ENCODE results near the gene APOL3.

APOL3 gene

GRCh38 chr22:36156515-36157419, 3.8 kb downstream of the APOL3 start:
- no peak for TF ChIP-seq CTCF (IDR thresholded peaks at IDR 0.05)

- TF ChIP-seq CTCF (IDR thresholded peaks at IDR 0.05): no peak
These were observed 4.4 kb downstream of the APOL3 start for GRCh38 chr22:36156119-36156514.

- no peak for TF ChIP-seq CTCF (IDR thresholded peaks at IDR 0.05)
These were observed 4.9 kb downstream of the APOL3 start for GRCh38 chr22:36155702-36156101.

- TF ChIP-seq CTCF (IDR thresholded peaks at IDR 0.05): no peak
These were observed 6.1 kb downstream of the APOL3 start for GRCh38 chr22:36154423-36154945.

GRCh38 chr22:36153501-36154422, 6.8 kb downstream of the APOL3 start:
- no peak for TF ChIP-seq CTCF (IDR thresholded peaks at IDR 0.05)

GRCh38 chr22:36152088-36152487, 8.5 kb downstream of the APOL3 start:
- TF ChIP-seq CTCF (IDR thresholded peaks at IDR 0.05): no peak

GRCh38 chr22:36151006-36151595, 9.5 kb downstream of the APOL3 start:
- no peak for TF ChIP-seq CTCF (IDR thresholded peaks at IDR 0.05)

All from LNCAP (cell line).